Mesenchymal stem cell (in vitro differentiated cells and primary cell): ENCODE results near the gene CCND3. TPM values are rescaled to one million over a fixed set of nuclear protein-coding genes. Genes with fewer than 3 reads are reported as not detected.

Experiments
- small RNA-seq: library from polyadenylated mRNA; stranded (forward); fragments of <200 nt; extraction: miRNeasy Mini kit (QIAGEN cat#:217004); gene quantifications from one replicate; pipeline ENCODE3, GENCODE V24; 2013; ENCODE audit warnings: low read depth

Gene CCND3

Small RNA genes lying within 50 kb of the gene (small RNA-seq; reads per million reads assigned to genes)
- gene RF00019, result not detected
